Measurements from ENCODE around the gene GFOD1.

DNA sequence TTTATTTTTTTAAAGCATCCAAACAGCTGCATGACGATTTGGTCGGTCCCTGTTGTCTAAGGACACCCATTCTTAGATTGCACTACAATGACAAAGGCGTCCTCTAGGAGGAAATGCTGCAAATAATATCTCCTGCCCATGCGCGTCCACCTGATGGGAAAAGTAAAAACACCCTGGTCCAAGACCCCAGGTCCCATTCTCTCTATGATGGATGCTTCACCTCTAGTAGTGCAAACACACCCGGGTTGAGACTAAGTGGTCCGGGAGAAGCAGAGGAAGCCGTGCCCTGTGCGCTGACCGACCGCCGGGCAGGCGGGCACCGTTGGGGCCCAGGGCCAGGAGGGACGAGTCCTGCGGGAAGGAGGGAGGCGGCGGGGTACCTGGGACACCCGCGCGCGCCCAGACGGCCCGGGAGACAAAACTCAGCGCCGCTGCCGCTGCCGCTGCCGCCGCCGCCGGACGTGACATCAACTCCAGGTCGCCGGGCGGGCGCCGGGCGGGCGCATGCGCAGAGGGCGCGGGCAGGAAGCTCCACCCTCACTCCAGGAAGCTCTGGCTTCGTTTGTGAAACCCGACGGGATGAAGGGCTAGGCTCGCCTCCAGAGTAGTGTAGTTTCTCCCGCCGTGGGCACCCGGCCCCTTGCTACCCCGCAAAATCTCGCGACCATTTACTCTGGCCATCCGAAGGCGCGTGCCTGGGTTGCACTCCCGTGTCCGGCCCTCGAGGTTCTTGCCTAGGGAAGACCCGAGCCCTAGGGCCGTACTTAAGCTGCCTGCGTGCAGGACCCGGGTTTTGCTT is 159.1 kb downstream of the GFOD1 start, which contains the start of gene TBC1D7:
- TF ChIP-seq, protein P1, sequence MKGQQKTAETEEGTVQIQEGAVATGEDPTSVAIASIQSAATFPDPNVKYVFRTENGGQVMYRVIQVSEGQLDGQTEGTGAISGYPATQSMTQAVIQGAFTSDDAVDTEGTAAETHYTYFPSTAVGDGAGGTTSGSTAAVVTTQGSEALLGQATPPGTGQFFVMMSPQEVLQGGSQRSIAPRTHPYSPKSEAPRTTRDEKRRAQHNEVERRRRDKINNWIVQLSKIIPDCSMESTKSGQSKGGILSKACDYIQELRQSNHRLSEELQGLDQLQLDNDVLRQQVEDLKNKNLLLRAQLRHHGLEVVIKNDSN (IDR thresholded peaks at IDR 0.05): no peak
- TF ChIP-seq YY1 (IDR thresholded peaks at IDR 0.05; ENCODE audit: low read depth) (no peak), EP300 (IDR thresholded peaks at IDR 0.05; ENCODE audit: borderline replicate concordance) (no peak)
- TF ChIP-seq, protein P2, sequence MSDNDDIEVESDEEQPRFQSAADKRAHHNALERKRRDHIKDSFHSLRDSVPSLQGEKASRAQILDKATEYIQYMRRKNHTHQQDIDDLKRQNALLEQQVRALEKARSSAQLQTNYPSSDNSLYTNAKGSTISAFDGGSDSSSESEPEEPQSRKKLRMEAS (IDR thresholded peaks at IDR 0.05): peak; percentile 69
